ENCODE data around the gene B4GAT1. TPM values are rescaled to one million over a fixed set of nuclear protein-coding genes. Genes with fewer than 3 reads are reported as not detected.

Gene B4GAT1
- total and polyA plus RNA-seq, 2 of the 13 experiments (the other 11 are each of a cell fraction or from before 2014, with no cell fraction given): 40.4 to 109 TPM

- peak; percentile 83; the same call in 1 of the 2 replicates for TF ChIP-seq ZNF550 (CRISPR knock-in tag; IDR thresholded peaks at IDR 0.05; ENCODE audit: borderline replicate concordance)
- TF ChIP-seq NCOA5 (CRISPR knock-in tag; IDR thresholded peaks at IDR 0.05): no peak
- no peak for TF ChIP-seq ZNF234 (CRISPR knock-in tag; conservative IDR thresholded peaks at IDR 0.05)
- TF ChIP-seq POGZ (CRISPR knock-in tag; IDR thresholded peaks at IDR 0.05): peak; percentile 62
- TF ChIP-seq, protein P1, sequence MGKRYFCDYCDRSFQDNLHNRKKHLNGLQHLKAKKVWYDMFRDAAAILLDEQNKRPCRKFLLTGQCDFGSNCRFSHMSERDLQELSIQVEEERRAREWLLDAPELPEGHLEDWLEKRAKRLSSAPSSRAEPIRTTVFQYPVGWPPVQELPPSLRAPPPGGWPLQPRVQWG (CRISPR knock-in tag; IDR thresholded peaks at IDR 0.05; ENCODE audit: borderline replicate concordance, low read depth): no peak
- TF ChIP-seq TCF7L2 (IDR thresholded peaks at IDR 0.05; ENCODE audit: low read depth, low read length): no peak
- TF ChIP-seq, protein P2, sequence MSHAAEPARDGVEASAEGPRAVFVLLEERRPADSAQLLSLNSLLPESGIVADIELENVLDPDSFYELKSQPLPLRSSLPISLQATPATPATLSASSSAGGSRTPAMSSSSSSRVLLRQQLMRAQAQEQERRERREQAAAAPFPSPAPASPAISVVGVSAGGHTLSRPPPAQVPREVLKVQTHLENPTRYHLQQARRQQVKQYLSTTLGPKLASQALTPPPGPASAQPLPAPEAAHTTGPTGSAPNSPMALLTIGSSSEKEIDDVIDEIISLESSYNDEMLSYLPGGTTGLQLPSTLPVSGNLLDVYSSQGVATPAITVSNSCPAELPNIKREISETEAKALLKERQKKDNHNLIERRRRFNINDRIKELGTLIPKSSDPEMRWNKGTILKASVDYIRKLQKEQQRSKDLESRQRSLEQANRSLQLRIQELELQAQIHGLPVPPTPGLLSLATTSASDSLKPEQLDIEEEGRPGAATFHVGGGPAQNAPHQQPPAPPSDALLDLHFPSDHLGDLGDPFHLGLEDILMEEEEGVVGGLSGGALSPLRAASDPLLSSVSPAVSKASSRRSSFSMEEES (CRISPR knock-in tag; IDR thresholded peaks at IDR 0.05): peak; percentile 79; the same call in 1 of the 2 replicates
- TF ChIP-seq TAF1 (CRISPR knock-in tag; IDR thresholded peaks at IDR 0.05): peak; percentile 40; the same call in 1 of the 2 replicates
- TF ChIP-seq MLX (CRISPR knock-in tag; IDR thresholded peaks at IDR 0.05): peak; percentile 67; the same call in 1 of the 2 replicates
- no peak for TF ChIP-seq SIX1 (CRISPR knock-in tag; IDR thresholded peaks at IDR 0.05; ENCODE audit: borderline replicate concordance)
- TF ChIP-seq, protein P3, sequence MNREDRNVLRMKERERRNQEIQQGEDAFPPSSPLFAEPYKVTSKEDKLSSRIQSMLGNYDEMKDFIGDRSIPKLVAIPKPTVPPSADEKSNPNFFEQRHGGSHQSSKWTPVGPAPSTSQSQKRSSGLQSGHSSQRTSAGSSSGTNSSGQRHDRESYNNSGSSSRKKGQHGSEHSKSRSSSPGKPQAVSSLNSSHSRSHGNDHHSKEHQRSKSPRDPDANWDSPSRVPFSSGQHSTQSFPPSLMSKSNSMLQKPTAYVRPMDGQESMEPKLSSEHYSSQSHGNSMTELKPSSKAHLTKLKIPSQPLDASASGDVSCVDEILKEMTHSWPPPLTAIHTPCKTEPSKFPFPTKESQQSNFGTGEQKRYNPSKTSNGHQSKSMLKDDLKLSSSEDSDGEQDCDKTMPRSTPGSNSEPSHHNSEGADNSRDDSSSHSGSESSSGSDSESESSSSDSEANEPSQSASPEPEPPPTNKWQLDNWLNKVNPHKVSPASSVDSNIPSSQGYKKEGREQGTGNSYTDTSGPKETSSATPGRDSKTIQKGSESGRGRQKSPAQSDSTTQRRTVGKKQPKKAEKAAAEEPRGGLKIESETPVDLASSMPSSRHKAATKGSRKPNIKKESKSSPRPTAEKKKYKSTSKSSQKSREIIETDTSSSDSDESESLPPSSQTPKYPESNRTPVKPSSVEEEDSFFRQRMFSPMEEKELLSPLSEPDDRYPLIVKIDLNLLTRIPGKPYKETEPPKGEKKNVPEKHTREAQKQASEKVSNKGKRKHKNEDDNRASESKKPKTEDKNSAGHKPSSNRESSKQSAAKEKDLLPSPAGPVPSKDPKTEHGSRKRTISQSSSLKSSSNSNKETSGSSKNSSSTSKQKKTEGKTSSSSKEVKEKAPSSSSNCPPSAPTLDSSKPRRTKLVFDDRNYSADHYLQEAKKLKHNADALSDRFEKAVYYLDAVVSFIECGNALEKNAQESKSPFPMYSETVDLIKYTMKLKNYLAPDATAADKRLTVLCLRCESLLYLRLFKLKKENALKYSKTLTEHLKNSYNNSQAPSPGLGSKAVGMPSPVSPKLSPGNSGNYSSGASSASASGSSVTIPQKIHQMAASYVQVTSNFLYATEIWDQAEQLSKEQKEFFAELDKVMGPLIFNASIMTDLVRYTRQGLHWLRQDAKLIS (CRISPR knock-in tag; IDR thresholded peaks at IDR 0.05): no peak
- TF ChIP-seq NRL (CRISPR knock-in tag; IDR thresholded peaks at IDR 0.05; ENCODE audit: borderline replicate concordance): peak; percentile 65
- TF ChIP-seq, protein P4, sequence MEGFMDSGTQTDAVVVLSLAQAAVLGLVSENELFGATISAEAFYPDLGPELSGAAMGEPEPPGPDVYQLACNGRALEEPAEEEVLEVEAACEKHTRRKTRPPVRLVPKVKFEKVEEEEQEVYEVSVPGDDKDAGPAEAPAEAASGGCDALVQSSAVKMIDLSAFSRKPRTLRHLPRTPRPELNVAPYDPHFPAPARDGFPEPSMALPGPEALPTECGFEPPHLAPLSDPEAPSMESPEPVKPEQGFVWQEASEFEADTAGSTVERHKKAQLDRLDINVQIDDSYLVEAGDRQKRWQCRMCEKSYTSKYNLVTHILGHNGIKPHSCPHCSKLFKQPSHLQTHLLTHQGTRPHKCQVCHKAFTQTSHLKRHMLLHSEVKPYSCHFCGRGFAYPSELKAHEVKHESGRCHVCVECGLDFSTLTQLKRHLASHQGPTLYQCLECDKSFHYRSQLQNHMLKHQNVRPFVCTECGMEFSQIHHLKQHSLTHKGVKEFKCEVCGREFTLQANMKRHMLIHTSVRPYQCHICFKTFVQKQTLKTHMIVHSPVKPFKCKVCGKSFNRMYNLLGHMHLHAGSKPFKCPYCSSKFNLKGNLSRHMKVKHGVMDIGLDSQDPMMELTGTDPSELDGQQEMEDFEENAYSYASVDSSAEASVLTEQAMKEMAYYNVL (CRISPR knock-in tag; IDR thresholded peaks at IDR 0.05; ENCODE audit: borderline replicate concordance): peak; percentile 80; the same call in 1 of the 2 replicates
- TF ChIP-seq ZNF225 (CRISPR knock-in tag; IDR thresholded peaks at IDR 0.05): peak; percentile 70; the same call in 1 of the 2 replicates
- TF ChIP-seq MZF1 (CRISPR knock-in tag; IDR thresholded peaks at IDR 0.05; ENCODE audit: borderline replicate concordance): 0 out of 2 replicates have a peak, but pooled peaks have one; percentile 36
- peak; percentile 69; the same call in 1 of the 2 replicates for TF ChIP-seq KMT2A (CRISPR knock-in tag; IDR thresholded peaks at IDR 0.05)
- TF ChIP-seq ZFP36 (IDR thresholded peaks at IDR 0.05; ENCODE audit: borderline replicate concordance, low read depth, low read length, partially characterized antibody): no peak
- no peak for TF ChIP-seq MBNL3 (CRISPR knock-in tag; conservative IDR thresholded peaks at IDR 0.05)
- peak; percentile 95 for TF ChIP-seq FOSL2 (CRISPR knock-in tag; IDR thresholded peaks at IDR 0.05)
- TF ChIP-seq ZNF160 (CRISPR knock-in tag; IDR thresholded peaks at IDR 0.05): no peak
- TF ChIP-seq TGIF2 (CRISPR knock-in tag; IDR thresholded peaks at IDR 0.05): no peak; the same call in 1 of the 2 replicates
Measured at GRCh38 chr11:66336234-66337102, 11.0 kb downstream of the B4GAT1 start, which contains the start of gene RIN1 (continued).
